GM19193 (cell line): Measurements from ENCODE around the gene SGMS1.

Source experiments
- POLR2A ChIP-seq: IDR thresholded peaks from 4 replicates; pipeline ENCODE4 v1.6.1; 2011; ENCODE audit not compliant: insufficient read depth, insufficient read length; ENCODE audit errors: extremely low read depth

The SGMS1 gene

DNA sequence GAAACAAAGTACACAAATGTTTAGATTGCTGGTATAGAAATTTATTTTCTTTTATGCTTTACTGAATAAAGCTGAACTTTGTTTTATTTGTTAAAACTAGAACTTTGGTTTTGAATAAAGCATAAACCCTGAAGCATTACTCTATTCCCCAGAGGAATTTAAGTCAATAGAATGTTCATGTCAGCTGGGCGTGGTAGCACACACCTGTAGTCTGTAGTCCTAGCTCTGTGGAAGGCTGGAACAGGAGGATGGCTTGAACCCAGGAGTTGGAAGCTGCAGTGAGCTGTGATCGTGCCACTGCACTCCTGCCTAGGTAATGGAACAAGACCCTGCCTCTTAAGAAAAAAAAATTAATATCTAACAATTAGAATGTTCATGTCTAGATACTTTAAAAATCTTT is 233.5 kb downstream of the SGMS1 start:
- TF ChIP-seq POLR2A, result no peak

GRCh38 chr10:50388181-50388580 is 235.6 kb downstream of the SGMS1 start:
- no peak for TF ChIP-seq POLR2A

- TF ChIP-seq POLR2A, result no peak
These were observed 236.1 kb downstream of the SGMS1 start for GRCh38 chr10:50387732-50388073.

DNA sequence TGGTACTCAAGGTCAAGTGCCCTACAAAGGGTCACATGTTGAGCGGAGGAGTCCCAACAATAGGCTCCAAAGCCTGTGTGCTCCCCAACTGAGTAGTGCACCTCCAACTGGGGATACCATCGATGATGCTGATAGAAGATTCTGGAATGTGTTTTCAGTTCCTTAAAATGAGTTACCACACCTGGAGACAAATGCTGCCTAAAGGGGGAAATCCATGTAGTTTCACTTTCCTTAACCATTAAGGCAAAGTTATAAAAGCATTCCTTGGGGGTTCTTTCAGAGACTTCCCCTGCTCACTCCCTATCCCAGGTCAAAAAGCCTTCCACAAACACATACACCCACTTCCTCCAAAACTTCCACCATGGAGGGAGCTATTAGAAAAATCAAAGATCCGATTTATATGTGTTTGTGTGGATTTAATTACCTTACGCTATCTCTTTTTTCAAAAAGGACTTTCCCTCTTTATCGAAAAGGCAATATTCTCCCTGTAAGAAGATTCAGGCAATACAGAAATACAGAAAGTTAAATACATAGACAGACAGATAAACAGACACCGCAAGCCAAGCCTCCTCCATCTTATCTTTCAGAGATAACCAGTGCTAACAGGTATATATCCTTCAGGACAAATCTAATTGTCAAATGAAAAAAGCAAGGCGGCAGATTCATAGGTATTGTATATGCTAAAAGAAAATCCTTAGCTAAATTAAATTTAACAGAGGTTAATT is 236.6 kb downstream of the SGMS1 start:
- no peak for TF ChIP-seq POLR2A

- TF ChIP-seq POLR2A, result no peak
These were observed 238.1 kb downstream of the SGMS1 start for GRCh38 chr10:50385624-50386023.

- no peak for TF ChIP-seq POLR2A
These were observed 238.9 kb downstream of the SGMS1 start for GRCh38 chr10:50384898-50385297.

DNA sequence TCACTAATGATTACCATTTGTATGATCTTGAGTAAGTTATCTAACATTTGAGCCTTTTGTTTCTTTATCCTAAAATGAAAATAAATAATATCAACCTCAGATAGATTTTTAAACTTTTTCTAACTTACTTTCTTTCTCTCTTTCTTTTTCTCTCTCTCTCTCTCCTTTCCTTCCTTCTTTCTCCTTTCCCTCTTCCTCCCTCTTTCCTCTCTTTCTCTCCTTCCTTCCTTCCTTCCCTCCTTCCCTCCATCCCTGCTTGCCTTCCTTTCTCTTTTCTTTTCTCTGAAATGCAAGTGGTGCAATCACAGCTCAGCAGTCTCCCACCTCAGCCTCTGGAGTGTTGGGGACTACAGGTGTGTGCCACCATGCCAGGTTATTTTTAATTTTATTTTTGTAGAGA is 239.5 kb downstream of the SGMS1 start:
- no peak for TF ChIP-seq POLR2A

DNA sequence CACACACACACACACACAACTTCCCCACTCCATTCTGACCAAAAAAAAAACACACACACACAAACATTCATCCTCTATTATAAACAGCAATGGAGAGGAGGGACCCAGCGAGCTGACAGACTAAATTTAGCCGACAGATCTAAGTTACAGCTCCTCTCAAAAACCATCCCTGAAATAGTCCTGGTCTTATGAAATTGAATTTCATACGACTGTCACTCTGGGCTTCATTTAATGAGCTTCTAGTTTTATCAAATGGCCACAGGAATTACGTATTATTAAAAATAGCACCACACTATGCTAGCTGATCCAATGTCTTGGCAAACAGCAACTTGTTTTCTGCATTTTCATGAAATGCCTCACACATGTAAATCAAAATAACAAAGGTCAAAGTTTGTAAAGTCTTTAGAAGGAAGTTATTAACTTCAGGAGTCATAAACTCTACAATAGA is 241.2 kb downstream of the SGMS1 start:
- TF ChIP-seq POLR2A, result no peak

DNA sequence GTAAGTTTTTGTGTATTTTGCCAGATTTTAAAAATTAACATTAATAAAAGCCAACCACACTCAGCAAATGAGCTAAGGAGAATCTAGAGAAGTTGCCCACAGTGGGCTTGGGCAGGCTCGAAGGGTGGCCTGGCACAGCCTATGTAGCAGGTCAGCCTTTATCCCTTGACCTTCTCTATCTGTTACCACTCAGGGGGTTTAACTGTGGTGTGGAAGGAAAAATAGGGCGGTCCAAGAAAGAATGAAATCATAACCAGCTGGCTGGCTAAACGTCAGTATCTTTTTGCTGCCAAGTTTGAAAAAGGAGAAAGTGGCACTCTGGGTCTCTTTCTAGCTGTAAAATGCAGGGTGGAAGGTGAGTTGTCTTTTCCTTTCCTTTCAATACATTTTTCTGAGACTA is 242.1 kb downstream of the SGMS1 start:
- TF ChIP-seq POLR2A, result no peak

DNA sequence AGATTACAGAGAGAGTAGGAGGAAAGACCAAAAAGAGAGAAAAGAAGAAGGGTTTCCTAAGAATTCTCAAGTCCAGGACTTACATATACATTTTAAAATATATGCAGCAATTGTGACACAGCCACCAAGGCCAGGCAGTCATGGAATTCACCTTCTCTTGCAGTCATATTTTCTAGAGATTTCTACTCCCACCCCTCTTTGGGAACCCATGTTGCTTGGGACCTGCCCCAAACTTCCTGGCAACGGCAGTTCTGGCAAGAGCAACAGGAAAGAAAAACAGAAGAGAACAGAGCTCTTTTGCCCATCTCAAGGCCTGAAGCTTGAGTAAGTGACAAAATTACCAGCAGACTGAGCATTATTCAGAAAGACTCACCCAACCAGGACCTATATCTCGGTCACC is 244.1 kb downstream of the SGMS1 start:
- TF ChIP-seq POLR2A, result no peak

- no peak for TF ChIP-seq POLR2A
These were observed 248.0 kb downstream of the SGMS1 start for GRCh38 chr10:50375745-50376144.

DNA sequence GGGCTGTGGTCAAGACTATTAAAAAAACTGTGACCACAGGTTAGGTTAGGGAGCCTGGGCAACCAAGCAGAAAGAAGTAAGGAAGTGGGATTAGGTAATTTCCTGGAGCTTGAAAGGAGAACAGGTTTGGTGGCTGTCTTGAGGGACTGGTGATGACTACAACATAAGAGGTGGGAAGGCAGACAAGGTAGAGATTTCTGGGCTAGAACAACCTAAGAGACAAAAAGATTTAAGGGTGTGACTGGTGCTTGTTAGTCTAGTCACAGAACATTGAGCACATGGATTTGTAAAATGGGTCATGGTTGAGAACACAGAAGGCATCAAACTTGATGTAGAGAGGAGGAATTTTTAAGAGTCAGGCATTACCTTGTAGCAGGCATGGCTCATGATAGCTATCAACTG is 248.7 kb downstream of the SGMS1 start:
- no peak for TF ChIP-seq POLR2A

DNA sequence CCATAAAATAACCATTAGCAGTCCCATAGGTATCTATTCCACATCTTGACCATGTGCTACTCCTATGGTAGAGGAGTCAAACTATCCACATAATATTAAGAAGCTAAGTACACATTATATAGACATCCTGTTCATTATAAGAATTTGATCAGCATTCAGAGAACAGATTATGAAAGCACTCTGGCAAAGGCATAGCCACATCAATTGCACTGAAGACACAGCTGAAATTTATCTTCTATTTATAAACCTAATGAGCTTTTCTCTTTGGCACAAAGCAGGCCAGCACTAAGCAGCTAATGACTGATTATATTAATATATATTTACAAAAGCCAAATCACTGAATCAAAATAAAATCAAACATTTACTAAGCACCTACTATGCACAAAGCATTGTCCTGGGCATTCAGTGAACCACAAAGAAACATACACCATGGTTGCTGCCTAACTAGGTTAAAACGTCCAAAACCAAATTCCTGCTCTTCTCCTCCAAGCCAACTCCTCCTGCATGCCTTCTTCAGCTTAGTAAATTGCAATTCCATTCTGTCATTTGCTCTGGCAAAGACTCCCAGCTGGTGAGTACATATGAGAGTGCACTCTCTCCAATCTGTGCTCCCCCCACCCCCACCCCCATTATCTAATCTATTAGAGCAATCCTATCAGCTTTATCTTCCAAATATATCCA is 249.8 kb downstream of the SGMS1 start:
- no peak for TF ChIP-seq POLR2A

- no peak for TF ChIP-seq POLR2A
These were observed 253.8 kb downstream of the SGMS1 start for GRCh38 chr10:50369931-50370330.

DNA sequence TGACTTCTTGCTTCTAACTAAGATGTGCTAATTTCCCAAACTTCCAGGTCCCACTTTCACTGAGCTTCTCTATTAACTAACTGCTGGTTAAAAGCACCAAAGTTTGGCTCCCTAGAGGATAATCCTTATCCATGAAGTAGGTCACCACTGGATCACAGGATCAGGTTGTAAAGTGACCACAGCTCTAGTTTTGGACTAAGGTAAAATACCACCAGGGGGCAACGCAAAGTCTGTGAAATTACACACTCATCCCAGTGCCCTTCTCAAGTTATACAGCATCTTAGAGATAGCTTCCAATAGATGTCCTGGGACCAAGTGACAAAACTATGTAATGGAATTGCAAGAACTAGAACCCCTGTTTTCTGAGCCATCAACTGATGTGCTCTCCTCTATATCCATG is 256.0 kb downstream of the SGMS1 start:
- no peak for TF ChIP-seq POLR2A

DNA sequence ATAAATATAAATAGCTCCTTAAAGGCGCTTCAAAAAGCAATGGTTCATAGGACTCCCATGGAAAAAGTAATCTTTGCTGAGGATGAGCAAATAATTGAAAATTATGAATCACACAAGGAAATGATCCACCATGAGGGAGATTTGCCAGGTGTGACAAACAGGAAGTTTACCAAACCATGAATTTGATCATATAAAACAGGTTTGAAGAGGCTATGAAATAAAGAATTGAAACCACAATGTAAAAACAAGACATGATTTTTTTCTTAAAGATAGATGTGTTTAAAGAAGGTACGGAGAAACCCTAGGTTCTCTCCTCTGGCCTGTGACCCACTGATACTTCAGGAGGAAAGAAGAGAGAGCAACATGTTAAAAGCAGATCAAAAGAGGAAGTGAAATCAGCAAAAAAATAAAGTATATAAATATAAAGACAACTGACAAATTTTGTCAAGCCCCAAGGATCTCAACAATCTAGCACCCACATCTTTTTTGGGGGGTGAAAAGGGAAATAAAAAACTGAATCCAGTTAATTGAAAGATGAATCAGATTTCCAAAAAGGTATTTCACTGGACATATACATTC is 261.1 kb downstream of the SGMS1 start:
- TF ChIP-seq POLR2A, result no peak

- TF ChIP-seq POLR2A, result no peak
These were observed 261.8 kb downstream of the SGMS1 start for GRCh38 chr10:50361946-50362345.
